ENCODE measurements around the gene GUSB. TPM values are rescaled to one million over a fixed set of nuclear protein-coding genes. Genes with fewer than 3 reads are reported as not detected.
"Not testable (repeated sequence)": the region's sequence is repeated elsewhere in the genome, so short reads cannot be mapped to it uniquely, and the experiment has no call there.

GUSB gene
- polyA plus RNA-seq, 1 of the 3 experiments (the other 2 are of a cell fraction), result 96.9 TPM

GRCh38 chr7:65992526-65992925 is 10.5 kb upstream of the GUSB start (continued):
- no peak for TF ChIP-seq CHD2 (IDR thresholded peaks at IDR 0.05; ENCODE audit: low read length, partially characterized antibody)
- no peak for TF ChIP-seq USF1 (IDR thresholded peaks at IDR 0.05; ENCODE audit: borderline replicate concordance, low read depth)
- TF ChIP-seq CTCF (IDR thresholded peaks at IDR 0.05), result no peak
- no peak for TF ChIP-seq RXRA (IDR thresholded peaks at IDR 0.05; ENCODE audit: borderline replicate concordance, low read depth)
- no peak for TF ChIP-seq YY1 (IDR thresholded peaks at IDR 0.05; ENCODE audit: low read depth)
- TF ChIP-seq MEF2A (IDR thresholded peaks at IDR 0.05; ENCODE audit: borderline replicate concordance, low read depth), result no peak
- no peak for TF ChIP-seq RCOR1 (IDR thresholded peaks at IDR 0.05; ENCODE audit: low read length)
- no peak for TF ChIP-seq USF2 (IDR thresholded peaks at IDR 0.05; ENCODE audit: borderline replicate concordance, low read depth, low read length)
- no peak for TF ChIP-seq RFX5 (IDR thresholded peaks at IDR 0.05; ENCODE audit: low read length)
- TF ChIP-seq FOXJ3 (CRISPR knock-in tag; IDR thresholded peaks at IDR 0.05), result no peak
- no peak for TF ChIP-seq SIN3A (IDR thresholded peaks at IDR 0.05; ENCODE audit: borderline replicate concordance, low read depth, low read length)

- H3K4me1 ChIP-seq (ENCODE audit: control insufficient read depth in 1 of 2, insufficient read depth in 2 of 2, low read depth in 1 of 2, low read length in 1 of 2); H2AFZ ChIP-seq (ENCODE audit: low read depth); H3K9ac ChIP-seq; H3K9me3 ChIP-seq; H3K9me2 ChIP-seq; H3K4me3 ChIP-seq (ENCODE audit: low read depth in 2 of 2, low read length in 1 of 2); POLR2A ChIA-PET; DNase-seq; H3K4me2 ChIP-seq; H3K79me2 ChIP-seq (ENCODE audit: insufficient read depth); H3K27ac ChIP-seq (ENCODE audit: low read depth in 2 of 2, low read length in 1 of 2); H3K36me3 ChIP-seq (replicated peaks in 1 of 2; ENCODE audit: control insufficient read depth in 1 of 2, insufficient read depth in 2 of 2, low read length in 1 of 2); H3F3A ChIP-seq (replicated peaks; ENCODE audit: insufficient read depth); H3K27me3 ChIP-seq (ENCODE audit: insufficient read depth); H4K20me1 ChIP-seq (ENCODE audit: insufficient read depth): not testable (repeated sequence)
- CTCF ChIA-PET, result interaction anchor here (1.0 kb wide), 1 partner anchor 13 kb away, joined by 4 read pairs; no protein-coding TSS in a partner anchor
- WGBS (ENCODE audit: low lambda C conversion rate), result 95% methylated on average over 5 of the region's 5 CpGs
Observed at GRCh38 chr7:65991829-65992228, 9.8 kb upstream of the GUSB start.

- no peak overlapping the region for H2AFZ ChIP-seq (ENCODE audit: low read depth)
- no peaks in the 10 kb centered on the region for H4K20me1 ChIP-seq (ENCODE audit: insufficient read depth)
- H3K36me3 ChIP-seq (replicated peaks in 1 of 2; ENCODE audit: control insufficient read depth in 1 of 2, insufficient read depth in 2 of 2, low read length in 1 of 2), result no peaks in the 10 kb centered on the region
- 59% methylated on average over 3 of the region's 3 CpGs for WGBS (ENCODE audit: low lambda C conversion rate)
- no peak overlapping the region for H3K4me2 ChIP-seq
- ChIA-PET POLR2A (no interaction called here), CTCF (interaction anchor here (1.8 kb wide), 1 partner anchor 18 kb away, joined by 4 read pairs; no protein-coding TSS in a partner anchor)
- H3F3A ChIP-seq (replicated peaks; ENCODE audit: insufficient read depth), result no peaks in the 10 kb centered on the region
- no peaks in the 10 kb centered on the region for H3K79me2 ChIP-seq (ENCODE audit: insufficient read depth)
- no peaks in the 10 kb centered on the region for H3K9me3 ChIP-seq
- no peaks in the 10 kb centered on the region for H3K4me1 ChIP-seq (ENCODE audit: control insufficient read depth in 1 of 2, insufficient read depth in 2 of 2, low read depth in 1 of 2, low read length in 1 of 2)
- no peak for DNase-seq
- no peak overlapping the region for H3K27ac ChIP-seq (ENCODE audit: low read depth in 2 of 2, low read length in 1 of 2)
- H3K9me2 ChIP-seq, result no peaks in the 10 kb centered on the region
- no peak overlapping the region for H3K4me3 ChIP-seq (ENCODE audit: low read depth in 2 of 2, low read length in 1 of 2)
- no peaks in the 10 kb centered on the region for H3K27me3 ChIP-seq (ENCODE audit: insufficient read depth)
- no peak overlapping the region for H3K9ac ChIP-seq
- TF ChIP-seq FOXM1 (IDR thresholded peaks at IDR 0.05; ENCODE audit: low read depth) (no peak), NFIC (IDR thresholded peaks at IDR 0.05; ENCODE audit: borderline replicate concordance) (no peak), USF2 (IDR thresholded peaks at IDR 0.05; ENCODE audit: borderline replicate concordance, low read depth, low read length) (no peak), CHD2 (IDR thresholded peaks at IDR 0.05; ENCODE audit: low read length, partially characterized antibody) (no peak), SIN3A (IDR thresholded peaks at IDR 0.05; ENCODE audit: borderline replicate concordance, low read depth, low read length) (no peak), SMC3 (IDR thresholded peaks at IDR 0.05; ENCODE audit: low read depth, low read length) (no peak), USF1 (IDR thresholded peaks at IDR 0.05; ENCODE audit: borderline replicate concordance, low read depth) (no peak), GABPA (IDR thresholded peaks at IDR 0.05; ENCODE audit: low read depth) (no peak), TCF12 (IDR thresholded peaks at IDR 0.05) (no peak), ELF1 (IDR thresholded peaks at IDR 0.05) (no peak), FOSL2 (IDR thresholded peaks at IDR 0.05; ENCODE audit: borderline replicate concordance, low read depth) (no peak)
Observed at GRCh38 chr7:65989694-65990080, 7.7 kb upstream of the GUSB start.
